WTC11 (cell line): ENCODE measurements around the gene AVP. TPM values are rescaled to one million over a fixed set of nuclear protein-coding genes. Genes with fewer than 3 reads are reported as not detected.
"Not testable (repeated sequence)": the region's sequence is repeated elsewhere in the genome, so short reads cannot be mapped to it uniquely, and the experiment has no call there.

ENCODE experiments used
- ATAC-seq: fragments of 200-7000 bp; cut with Tn5 transposase; 2 replicates; pipeline ENCODE4 v1.10.0; 2021; ENCODE audit warnings: mild to moderate bottlenecking, moderate library complexity
- CTCF ChIA-PET: fragments of 300-600 bp; sonication (Branson Sonifier 250); formaldehyde crosslinking; loops from one replicate; lab custom pipeline; 2021; ENCODE audit warnings: antibody characterized with exemption; lab: Charles Lee
- POLR2A ChIA-PET: fragments of 350-600 bp; sonication (Branson Sonifier 250); formaldehyde crosslinking; loops from one replicate; lab custom pipeline; 2021; ENCODE audit warnings: antibody characterized with exemption; lab: Charles Lee
- DNase-seq: peaks from one replicate; pipeline ENCODE4 v3.0.0; 2021; ENCODE audit warnings: low spot score
- H3K27ac Mint-ChIP-seq: 2 replicates; pipeline ENCODE4 v1.8.0; 2021; ENCODE audit warnings: mixed read lengths
- H3K27me3 Mint-ChIP-seq: 2 replicates; pipeline ENCODE4 v1.8.0; 2021; ENCODE audit warnings: low read depth, mild to moderate bottlenecking, moderate library complexity, mixed read lengths
- H3K36me3 Mint-ChIP-seq: 2 replicates; pipeline ENCODE4 v1.8.0; 2021; ENCODE audit warnings: mixed read lengths
- H3K4me1 Mint-ChIP-seq: 2 replicates; pipeline ENCODE4 v1.8.0; 2022; ENCODE audit warnings: mixed read lengths
- H3K4me3 Mint-ChIP-seq: 2 replicates; pipeline ENCODE4 v1.8.0; 2021; ENCODE audit warnings: mild to moderate bottlenecking, moderate library complexity, mixed read lengths
- H3K9me3 Mint-ChIP-seq: 2 replicates; pipeline ENCODE4 v1.8.0; 2021; ENCODE audit warnings: mixed read lengths
- ARID4B ChIP-seq: sonication (generic); formaldehyde crosslinking; IDR thresholded peaks from 2 replicates; pipeline ENCODE4 v1.8.0; 2023; ENCODE audit warnings: missing genetic modification reagents, mild to moderate bottlenecking, borderline replicate concordance
- ERG ChIP-seq: fragments of 250-450 bp; sonication (Bioruptor Pico); IDR thresholded peaks from 2 replicates; pipeline ENCODE4 v1.8.0; 2021; ENCODE audit warnings: mild to moderate bottlenecking
- NFE2L1 ChIP-seq: sonication (generic); formaldehyde crosslinking; IDR thresholded peaks from 2 replicates; pipeline ENCODE4 v1.8.1; 2023; ENCODE audit warnings: missing genetic modification reagents
- NR3C1 ChIP-seq: sonication (generic); formaldehyde crosslinking; conservative IDR thresholded peaks from 2 replicates; pipeline ENCODE4 v1.8.1; 2023; ENCODE audit warnings: low read depth, mild to moderate bottlenecking, missing genetic modification reagents
- SP1 ChIP-seq: sonication (generic); formaldehyde crosslinking; conservative IDR thresholded peaks from 2 replicates; pipeline ENCODE4 v1.8.1; 2022; ENCODE audit warnings: missing genetic modification reagents
- TEAD4 ChIP-seq: sonication (generic); formaldehyde crosslinking; IDR thresholded peaks from 2 replicates; pipeline ENCODE4 v1.8.0; 2022; ENCODE audit warnings: mild to moderate bottlenecking, missing genetic modification reagents
- ZNF671 ChIP-seq: fragments of 250-450 bp; sonication (Bioruptor Pico); IDR thresholded peaks from 2 replicates; pipeline ENCODE4 v1.8.0; 2021; ENCODE audit warnings: mild to moderate bottlenecking
- total RNA-seq: library from RNA; stranded (reverse); gene quantifications from 3 replicates; pipeline ENCODE4 v1.2.3, GENCODE V29; 2021
- TF ChIP-seq, protein P1 (sequence below): fragments of 250-450 bp; sonication (Bioruptor Pico); conservative IDR thresholded peaks from 2 replicates; pipeline ENCODE4 v1.9.0; 2021; ENCODE audit warnings: mild to moderate bottlenecking
- TF ChIP-seq, protein P2 (sequence below): sonication (generic); formaldehyde crosslinking; IDR thresholded peaks from 2 replicates; pipeline ENCODE4 v1.8.1; 2023; ENCODE audit warnings: mild to moderate bottlenecking, moderate library complexity, missing genetic modification reagents
- TF ChIP-seq, protein P3 (sequence below): sonication (generic); formaldehyde crosslinking; IDR thresholded peaks from 2 replicates; pipeline ENCODE4 v1.8.0; 2022; ENCODE audit warnings: mild to moderate bottlenecking, missing genetic modification reagents
- TF ChIP-seq, protein P4 (sequence below): sonication (generic); formaldehyde crosslinking; IDR thresholded peaks from 2 replicates; pipeline ENCODE4 v1.8.1; 2023; ENCODE audit warnings: mild to moderate bottlenecking, missing genetic modification reagents

AVP gene
- total RNA-seq, 1 experiment from 2014 or later: 0.50 TPM

GRCh38 chr20:3077618-3078134, 6.8 kb downstream of the AVP start (continued):
- TF ChIP-seq, protein P1, sequence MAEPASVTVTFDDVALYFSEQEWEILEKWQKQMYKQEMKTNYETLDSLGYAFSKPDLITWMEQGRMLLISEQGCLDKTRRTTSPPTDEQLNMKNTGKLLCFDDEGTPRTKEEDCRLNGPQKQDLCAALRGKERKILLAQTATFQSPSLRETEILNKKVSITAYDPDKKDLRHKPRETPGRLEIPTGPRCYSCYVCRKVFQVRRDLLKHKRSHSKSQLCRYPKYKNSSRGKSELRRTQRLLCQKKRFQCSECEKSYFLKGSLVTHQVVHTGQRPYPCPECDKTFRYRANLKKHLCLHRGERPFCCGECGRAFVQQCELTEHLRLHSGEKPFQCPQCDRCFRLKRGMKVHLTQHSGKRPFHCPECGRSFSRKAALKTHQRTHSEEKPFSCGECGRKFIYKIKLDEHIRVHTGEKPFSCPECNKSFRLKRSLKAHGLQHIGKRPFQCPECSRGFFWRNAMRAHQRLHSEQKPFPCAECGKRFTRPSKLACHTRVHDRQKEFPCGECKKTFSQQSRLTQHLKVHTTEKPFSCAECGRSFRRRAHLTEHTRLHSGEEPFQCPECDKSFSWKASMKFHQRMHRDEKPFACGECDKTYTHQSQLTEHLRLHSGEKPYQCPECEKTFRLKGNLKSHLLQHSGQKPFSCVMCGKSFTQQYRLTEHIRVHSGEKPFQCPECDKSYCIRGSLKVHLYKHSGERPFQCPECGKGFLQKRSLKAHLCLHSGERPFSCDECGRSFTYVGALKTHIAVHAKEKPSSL (CRISPR knock-in tag): no peak
- TF ChIP-seq ARID4B (CRISPR knock-in tag) (no peak), SP1 (no peak), ZNF671 (CRISPR knock-in tag) (no peak), NFE2L1 (CRISPR knock-in tag) (no peak), NR3C1 (CRISPR knock-in tag) (no peak), TEAD4 (CRISPR knock-in tag) (no peak), ERG (CRISPR knock-in tag) (no peak)
- TF ChIP-seq, protein P2, sequence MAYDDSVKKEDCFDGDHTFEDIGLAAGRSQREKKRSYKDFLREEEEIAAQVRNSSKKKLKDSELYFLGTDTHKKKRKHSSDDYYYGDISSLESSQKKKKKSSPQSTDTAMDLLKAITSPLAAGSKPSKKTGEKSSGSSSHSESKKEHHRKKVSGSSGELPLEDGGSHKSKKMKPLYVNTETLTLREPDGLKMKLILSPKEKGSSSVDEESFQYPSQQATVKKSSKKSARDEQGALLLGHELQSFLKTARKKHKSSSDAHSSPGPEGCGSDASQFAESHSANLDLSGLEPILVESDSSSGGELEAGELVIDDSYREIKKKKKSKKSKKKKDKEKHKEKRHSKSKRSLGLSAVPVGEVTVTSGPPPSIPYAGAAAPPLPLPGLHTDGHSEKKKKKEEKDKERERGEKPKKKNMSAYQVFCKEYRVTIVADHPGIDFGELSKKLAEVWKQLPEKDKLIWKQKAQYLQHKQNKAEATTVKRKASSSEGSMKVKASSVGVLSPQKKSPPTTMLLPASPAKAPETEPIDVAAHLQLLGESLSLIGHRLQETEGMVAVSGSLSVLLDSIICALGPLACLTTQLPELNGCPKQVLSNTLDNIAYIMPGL (CRISPR knock-in tag): no peak
- TF ChIP-seq, protein P3, sequence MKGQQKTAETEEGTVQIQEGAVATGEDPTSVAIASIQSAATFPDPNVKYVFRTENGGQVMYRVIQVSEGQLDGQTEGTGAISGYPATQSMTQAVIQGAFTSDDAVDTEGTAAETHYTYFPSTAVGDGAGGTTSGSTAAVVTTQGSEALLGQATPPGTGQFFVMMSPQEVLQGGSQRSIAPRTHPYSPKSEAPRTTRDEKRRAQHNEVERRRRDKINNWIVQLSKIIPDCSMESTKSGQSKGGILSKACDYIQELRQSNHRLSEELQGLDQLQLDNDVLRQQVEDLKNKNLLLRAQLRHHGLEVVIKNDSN (CRISPR knock-in tag): no peak
- TF ChIP-seq, protein P4, sequence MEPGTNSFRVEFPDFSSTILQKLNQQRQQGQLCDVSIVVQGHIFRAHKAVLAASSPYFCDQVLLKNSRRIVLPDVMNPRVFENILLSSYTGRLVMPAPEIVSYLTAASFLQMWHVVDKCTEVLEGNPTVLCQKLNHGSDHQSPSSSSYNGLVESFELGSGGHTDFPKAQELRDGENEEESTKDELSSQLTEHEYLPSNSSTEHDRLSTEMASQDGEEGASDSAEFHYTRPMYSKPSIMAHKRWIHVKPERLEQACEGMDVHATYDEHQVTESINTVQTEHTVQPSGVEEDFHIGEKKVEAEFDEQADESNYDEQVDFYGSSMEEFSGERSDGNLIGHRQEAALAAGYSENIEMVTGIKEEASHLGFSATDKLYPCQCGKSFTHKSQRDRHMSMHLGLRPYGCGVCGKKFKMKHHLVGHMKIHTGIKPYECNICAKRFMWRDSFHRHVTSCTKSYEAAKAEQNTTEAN (CRISPR knock-in tag): no peak

DNA sequence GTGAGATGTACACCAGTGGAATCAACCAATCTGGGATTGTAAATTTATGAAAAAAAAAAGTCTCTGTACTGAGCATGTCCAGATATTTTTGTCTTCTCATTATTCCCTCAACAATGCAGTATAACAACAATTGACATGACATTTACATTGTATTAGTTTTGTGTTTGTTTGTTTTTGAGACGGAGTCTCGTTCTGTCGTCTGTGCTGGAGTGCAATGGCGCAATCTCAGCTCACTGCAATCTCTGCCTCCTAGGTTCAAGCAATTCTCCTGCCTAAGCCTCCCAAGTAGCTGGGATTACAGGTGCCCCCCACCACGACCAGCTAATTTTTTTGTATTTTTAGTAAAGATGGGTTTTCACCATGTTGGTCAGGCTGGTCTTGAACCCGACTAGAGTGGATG, 9.2 kb downstream of the AVP start:
- H3K4me1 Mint-ChIP-seq, H3K4me3 Mint-ChIP-seq, H3K27ac Mint-ChIP-seq, POLR2A ChIA-PET, H3K36me3 Mint-ChIP-seq, DNase-seq, ATAC-seq: not testable (repeated sequence)
- Mint-ChIP-seq H3K27me3 (peaks cover 73% of the 10 kb centered on the region), H3K9me3 (peaks cover 19% of the 10 kb centered on the region)
- CTCF ChIA-PET: interaction anchor here (1.5 kb wide), 1 partner anchor 22 kb away, joined by 6 read pairs; no protein-coding TSS in a partner anchor
